H1 (cell line): ENCODE results near the gene SPP1. TPM values are rescaled to one million over a fixed set of nuclear protein-coding genes. Genes with fewer than 3 reads are reported as not detected.

ENCODE experiments used
- CTCF ChIA-PET: fragments of 300-600 bp; sonication (Branson Sonifier 250); formaldehyde crosslinking; loops from one replicate; lab custom pipeline; 2021; ENCODE audit not compliant: partially characterized antibody; lab: Charles Lee
- POLR2A ChIA-PET: fragments of 300-600 bp; sonication (Branson Sonifier 250); formaldehyde crosslinking; loops from one replicate; lab custom pipeline; 2021; ENCODE audit warnings: inconsistent platforms; ENCODE audit not compliant: partially characterized antibody; lab: Charles Lee
- DNase-seq, 2 experiments: peaks; one replicate each; pipeline versions ENCODE4 v3.0.0 to v3.0.0-alpha.2; 2010 to 2022; ENCODE audit warnings: low spot score in 2 of 2, low read depth in 1 of 2, mixed read lengths in 1 of 2
- FAIRE-seq: peaks from 2 replicates; lab custom pipeline; 2011; peaks lifted over from hg19 to GRCh38; lab: Jason Lieb, UNC
- H2AFZ ChIP-seq: 2 replicates; pipeline ENCODE4 v1.8.1; 2012; ENCODE audit warnings: low read length, inconsistent platforms
- H2AK5ac ChIP-seq: 2 replicates; pipeline ENCODE4 v1.6.1; 2013; ENCODE audit warnings: low read depth, low read length
- H2BK120ac ChIP-seq: replicated peaks from 2 replicates; pipeline ENCODE3; 2013; ENCODE audit warnings: low read depth, low read length, inconsistent platforms
- H2BK12ac ChIP-seq: 2 replicates; pipeline ENCODE4 v1.6.1; 2013; ENCODE audit warnings: low read depth, low read length
- H2BK15ac ChIP-seq: 2 replicates; pipeline ENCODE4 v1.6.1; 2013; ENCODE audit warnings: low read length
- H2BK20ac ChIP-seq: 2 replicates; pipeline ENCODE4 v1.6.1; 2013; ENCODE audit warnings: low read length
- H2BK5ac ChIP-seq: 2 replicates; pipeline ENCODE4 v1.6.1; 2013; ENCODE audit warnings: low read depth, low read length
- H3K14ac ChIP-seq: 2 replicates; pipeline ENCODE4 v1.6.1; 2013; ENCODE audit warnings: inconsistent platforms; ENCODE audit not compliant: insufficient read length
- H3K18ac ChIP-seq: 2 replicates; pipeline ENCODE4 v1.6.1; 2013; ENCODE audit warnings: low read length; ENCODE audit errors: extremely low read depth
- H3K23ac ChIP-seq: 2 replicates; pipeline ENCODE4 v1.6.1; 2013; ENCODE audit warnings: inconsistent platforms; ENCODE audit not compliant: insufficient read length
- H3K23me2 ChIP-seq: 2 replicates; pipeline ENCODE4 v1.6.1; 2013; ENCODE audit warnings: low read depth, low read length
- H3K27ac ChIP-seq: 2 replicates; pipeline ENCODE4 v1.6.1; 2011; ENCODE audit warnings: low read depth, low read length, inconsistent platforms
- H3K27me3 ChIP-seq, 4 experiments: replicated peaks in 1 of 4; 1 replicate in 1 of 4; 2 replicates in 3 of 4; pipeline versions ENCODE4 v1.6.1 to v1.8.1; 2011 to 2013; ENCODE audit warnings: low read length in 3 of 4, mild to moderate bottlenecking in 3 of 4, inconsistent platforms in 2 of 4, mixed read lengths in 2 of 4, moderate library complexity in 1 of 4; ENCODE audit not compliant: control insufficient read depth in 3 of 4, insufficient read depth in 3 of 4; ENCODE audit errors: extremely low read depth in 1 of 4
- H3K36me3 ChIP-seq, 4 experiments: 2 replicates each; pipeline versions ENCODE4 v1.6.1 to v1.8.1; 2011 to 2013; ENCODE audit warnings: mild to moderate bottlenecking in 4 of 4, low read length in 3 of 4, moderate library complexity in 2 of 4, control low read depth in 1 of 4, inconsistent platforms in 1 of 4; ENCODE audit not compliant: insufficient read depth in 4 of 4, control insufficient read depth in 2 of 4
- H3K4ac ChIP-seq: replicated peaks from 2 replicates; pipeline ENCODE3; 2013; ENCODE audit warnings: low read length, low read depth, mixed read lengths, inconsistent platforms; ENCODE audit not compliant: insufficient read length
- H3K4me1 ChIP-seq, 4 experiments: replicated peaks in 1 of 4; 1 replicate in 1 of 4; 2 replicates in 3 of 4; pipeline versions ENCODE4 v1.6.1 to v1.8.1; 2011 to 2013; ENCODE audit warnings: low read length in 3 of 4, inconsistent platforms in 2 of 4, mixed read lengths in 1 of 4; ENCODE audit not compliant: insufficient read depth in 4 of 4, control insufficient read depth in 3 of 4
- H3K4me2 ChIP-seq, 2 experiments: 2 replicates each; pipeline versions ENCODE4 v1.6.1 to v1.8.1; 2011 to 2013; ENCODE audit warnings: low read depth in 2 of 2, low read length in 2 of 2, control low read depth in 1 of 2, inconsistent platforms in 1 of 2, mild to moderate bottlenecking in 1 of 2; ENCODE audit not compliant: insufficient read depth in 1 of 2
- H3K4me3 ChIP-seq, 4 experiments: fragments of 200-600, 300-600 bp in 1 of 4; sonication (generic), shearing (Covaris generic), sonication (Bioruptor Twin) in 1 of 4; 2 replicates each; pipeline versions ENCODE4 v1.5.1 to v1.8.1; 2011 to 2016; ENCODE audit warnings: low read length in 4 of 4, low read depth in 3 of 4, control low read depth in 2 of 4, inconsistent platforms in 2 of 4, mild to moderate bottlenecking in 2 of 4, mixed read lengths in 1 of 4, moderate library complexity in 1 of 4; ENCODE audit not compliant: insufficient read depth in 2 of 4; ENCODE audit errors: extremely low read depth in 1 of 4
- H3K56ac ChIP-seq: replicated peaks from 2 replicates; pipeline ENCODE3; 2013; ENCODE audit warnings: low read depth, mild to moderate bottlenecking, mixed read lengths, low read length, inconsistent platforms; ENCODE audit not compliant: insufficient read length
- H3K79me1 ChIP-seq: 2 replicates; pipeline ENCODE4 v1.6.1; 2013; ENCODE audit warnings: low read depth, low read length, control low read depth
- H3K79me2 ChIP-seq, 2 experiments: 2 replicates each; pipeline versions ENCODE4 v1.6.1 to v1.8.1; 2012 to 2013; ENCODE audit warnings: low read length in 2 of 2, mild to moderate bottlenecking in 2 of 2, inconsistent platforms in 1 of 2; ENCODE audit not compliant: insufficient read depth in 2 of 2, control insufficient read depth in 1 of 2
- H3K9ac ChIP-seq, 4 experiments: replicated peaks in 1 of 4; 1 replicate in 1 of 4; 2 replicates in 3 of 4; pipeline versions ENCODE4 v1.6.1 to v1.8.1; 2011 to 2013; ENCODE audit warnings: low read depth in 3 of 4, low read length in 3 of 4, control low read depth in 2 of 4, mild to moderate bottlenecking in 2 of 4, moderate library complexity in 2 of 4, inconsistent platforms in 1 of 4; ENCODE audit errors: extremely low read depth in 1 of 4
- H3K9me3 ChIP-seq, 2 experiments: 2 replicates each; pipeline versions ENCODE4 v1.6.1 to v1.8.1; 2012 to 2013; ENCODE audit warnings: mild to moderate bottlenecking in 2 of 2, moderate library complexity in 2 of 2, control low read depth in 1 of 2, inconsistent platforms in 1 of 2, low read depth in 1 of 2, low read length in 1 of 2, mixed read lengths in 1 of 2; ENCODE audit not compliant: insufficient read depth in 2 of 2
- H4K20me1 ChIP-seq, 2 experiments: replicated peaks in 1 of 2; 2 replicates each; pipeline versions ENCODE3 to v1.8.1; 2011 to 2013; ENCODE audit warnings: inconsistent platforms in 2 of 2, low read length in 2 of 2, mild to moderate bottlenecking in 1 of 2; ENCODE audit not compliant: insufficient read depth in 2 of 2, control insufficient read depth in 1 of 2
- H4K5ac ChIP-seq: 2 replicates; pipeline ENCODE4 v1.6.1; 2013; ENCODE audit warnings: low read length, low read depth, mixed read lengths, inconsistent platforms; ENCODE audit not compliant: insufficient read length
- H4K8ac ChIP-seq: 2 replicates; pipeline ENCODE4 v1.8.0; 2013; ENCODE audit warnings: mild to moderate bottlenecking, moderate library complexity, low read length, inconsistent platforms; ENCODE audit not compliant: insufficient read depth; ENCODE audit errors: extremely low read depth
- H4K91ac ChIP-seq: replicated peaks from 2 replicates; pipeline ENCODE3; 2013; ENCODE audit warnings: low read length, mixed read lengths, inconsistent platforms; ENCODE audit not compliant: insufficient read length
- EP300 ChIP-seq, 2 experiments: IDR thresholded peaks; 1 replicate in 1 of 2; 2 replicates in 1 of 2; pipeline ENCODE4 v1.6.1; 2011 to 2012; ENCODE audit warnings: low read depth in 2 of 2, low read length in 2 of 2, mild to moderate bottlenecking in 2 of 2, borderline replicate concordance in 1 of 2, inconsistent platforms in 1 of 2, moderate library complexity in 1 of 2
- WGBS, 2 experiments: shearing (Covaris generic) in 1 of 2; methylation state at CpG; one replicate each; pipeline versions ENCODE4 v1.1.6 to v1.1.7; 2013 to 2015; ENCODE audit warnings: low lambda C conversion rate in 2 of 2, mixed read lengths in 2 of 2, inconsistent platforms in 1 of 2, low coverage in 1 of 2, missing lambda C conversion rate in 1 of 2; ENCODE audit not compliant: insufficient replicate concordance in 2 of 2, insufficient coverage in 1 of 2, insufficient read length in 1 of 2; ENCODE audit errors: extremely low coverage in 1 of 2, missing lambda C conversion rate in 1 of 2; 5-methylcytosine and 5-hydroxymethylcytosine counted together
- polyA plus RNA-seq, 7 experiments: library from polyadenylated mRNA; depleted of rRNA in 3 of 7; stranded (reverse) in 5 of 7; unstranded in 2 of 7; fragments of >200 nt in 5 of 7; fragments of 200-250 nt in 2 of 7; gene quantifications; 1 replicate in 5 of 7; 2 replicates in 1 of 7; 4 replicates in 1 of 7; pipeline versions ENCODE4 v1.2.1 to v1.2.3, GENCODE V29; 2011 to 2013; ENCODE audit warnings: missing spikeins in 2 of 7, mixed read lengths in 2 of 7
- total RNA-seq: library from RNA; stranded (reverse); fragmentation: NEBNext Ultra II Directional; extraction: Animal tissue kit (Norgen Biotek cat#: 25700); gene quantifications from 2 replicates; pipeline ENCODE4 v1.2.1, GENCODE V29; 2021

SPP1 gene
- total and polyA plus RNA-seq, 2 of the 8 experiments (the other 6 are each of a cell fraction or from before 2014, with no cell fraction given) = 13.7 to 26.5 TPM

DNA sequence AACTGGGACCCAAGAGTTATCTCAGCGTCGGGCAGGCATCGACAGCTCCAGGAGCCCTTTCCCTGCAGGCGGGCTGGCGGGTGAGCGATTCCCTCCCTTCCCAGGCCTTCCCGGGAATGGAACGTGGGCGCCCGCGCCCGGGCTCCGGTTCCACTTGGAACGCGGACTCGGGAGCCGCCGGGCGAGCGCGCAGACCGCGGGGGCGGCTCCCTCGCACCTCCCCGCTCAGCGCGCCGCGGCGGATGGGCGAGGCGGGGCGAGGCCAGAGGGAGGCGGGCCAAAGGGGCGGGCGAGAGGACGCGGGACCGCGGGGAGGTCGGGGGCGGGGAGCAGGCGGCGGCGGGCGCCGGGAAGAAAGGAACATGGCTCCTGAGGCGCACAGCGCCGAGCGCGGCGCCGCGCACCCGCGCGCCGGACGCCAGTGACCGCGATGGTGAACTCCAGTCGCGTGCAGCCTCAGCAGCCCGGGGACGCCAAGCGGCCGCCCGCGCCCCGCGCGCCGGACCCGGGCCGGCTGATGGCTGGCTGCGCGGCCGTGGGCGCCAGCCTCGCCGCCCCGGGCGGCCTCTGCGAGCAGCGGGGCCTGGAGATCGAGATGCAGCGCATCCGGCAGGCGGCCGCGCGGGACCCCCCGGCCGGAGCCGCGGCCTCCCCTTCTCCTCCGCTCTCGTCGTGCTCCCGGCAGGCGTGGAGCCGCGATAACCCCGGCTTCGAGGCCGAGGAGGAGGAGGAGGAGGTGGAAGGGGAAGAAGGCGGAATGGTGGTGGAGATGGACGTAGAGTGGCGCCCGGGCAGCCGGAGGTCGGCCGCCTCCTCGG lies 32.0 kb downstream of the SPP1 start, which contains the start of gene PKD2:
PKD2 (plus strand) TSS at position 332 of the 818 bp plus-strand sequence; CDS start at position 431, 99 bp downstream.
- peaks cover 4 to 44% of the 10 kb centered on the region in 2 experiments; a peak in 3 of 4 replicates for H3K79me2 ChIP-seq
- 0 out of 2 replicates have a peak within 1 kb of the TSS, but pooled peaks have one; percentile 37 for H2BK15ac ChIP-seq
- H3K4me1 ChIP-seq = peaks cover 0 to 9% (median 6%) of the 10 kb centered on the region in 4 experiments; a peak in 5 of 7 replicates
- FAIRE-seq (no peak), DNase-seq (peak in 1 of 2 experiments; percentile 89)
- no peak within 1 kb of the TSS for H3K14ac ChIP-seq
- H3K23me2 ChIP-seq = peaks cover 9% of the 10 kb centered on the region; the same call in 1 of the 2 replicates
- peaks cover 5 to 10% of the 10 kb centered on the region in 2 experiments for H4K20me1 ChIP-seq
- peak within 1 kb of the TSS; percentile 46 for H3K27ac ChIP-seq
- H2AK5ac ChIP-seq = no peak within 1 kb of the TSS
- H3K9me3 ChIP-seq = no peaks in the 10 kb centered on the region
- ChIA-PET CTCF (no interaction called here), POLR2A (interaction anchor here (0.7 to 1.8 kb wide), 8 partner anchors 10 to 144 kb away, joined by 3 to 5 read pairs (median 3); partner anchors contain the start of gene SPP1)
- peak within 1 kb of the TSS; percentile 61 for H3K23ac ChIP-seq
- peaks cover 0 to 4% (median 0%) of the 10 kb centered on the region in 4 experiments; a peak in 3 of 7 replicates for H3K27me3 ChIP-seq
- peak within 1 kb of the TSS; percentile 77; the same call in 1 of the 2 replicates for H2AFZ ChIP-seq
- H4K91ac ChIP-seq = no peak within 1 kb of the TSS
- H3K79me1 ChIP-seq = peaks cover 4% of the 10 kb centered on the region; the same call in 1 of the 2 replicates
- H3K18ac ChIP-seq = peak within 1 kb of the TSS; percentile 90
- H2BK5ac ChIP-seq = peak within 1 kb of the TSS; percentile 74; the same call in 1 of the 2 replicates
- H2BK120ac ChIP-seq = no peak within 1 kb of the TSS
- H2BK20ac ChIP-seq = no peak within 1 kb of the TSS
- H3K56ac ChIP-seq = peak within 1 kb of the TSS; percentile 65
- WGBS, 2 experiments = 2% methylated on average over 32 of the region's 116 CpGs; no CpG with 5 or more reads in 1 of the 2 experiments
- H3K9ac ChIP-seq = peak within 1 kb of the TSS; percentile 67 to 97 (median 76)
- no peak within 1 kb of the TSS for H3K4ac ChIP-seq
- H4K8ac ChIP-seq = peak within 1 kb of the TSS; percentile 95
- H3K4me3 ChIP-seq = peak within 1 kb of the TSS; percentile 77 to 84 (median 79)
- H2BK12ac ChIP-seq = peak within 1 kb of the TSS; percentile 72; the same call in 1 of the 2 replicates
- no peaks in the 10 kb centered on the region for H3K36me3 ChIP-seq
- peak within 1 kb of the TSS; percentile 71 to 83 for H3K4me2 ChIP-seq
- H4K5ac ChIP-seq = peak within 1 kb of the TSS; percentile 58
- TF ChIP-seq EP300 (IDR thresholded peaks at IDR 0.05; ENCODE audit: borderline replicate concordance in 1 of 2, low read depth in 2 of 2, low read length in 2 of 2) = no peak
